Type B pancreatic cell (in vitro differentiated cells): ENCODE measurements around the gene SF3B1. TPM values are rescaled to one million over a fixed set of nuclear protein-coding genes. Genes with fewer than 3 reads are reported as not detected.

ENCODE experiments used
- DNase-seq: peaks from one replicate; pipeline ENCODE4 v3.0.0; 2021; ENCODE audit warnings: mixed read lengths; ENCODE audit not compliant: unreplicated experiment; ENCODE audit errors: extremely low spot score
- H3K27ac Mint-ChIP-seq: 2 replicates; pipeline ENCODE4 v1.8.0; 2021; ENCODE audit warnings: mild to moderate bottlenecking, mixed read lengths
- H3K27me3 Mint-ChIP-seq: 2 replicates; pipeline ENCODE4 v1.8.0; 2021; ENCODE audit warnings: mixed read lengths
- H3K36me3 Mint-ChIP-seq: 2 replicates; pipeline ENCODE4 v1.8.0; 2021; ENCODE audit warnings: mixed read lengths
- H3K4me1 Mint-ChIP-seq: one replicate; pipeline ENCODE4 v1.8.0; 2021; ENCODE audit warnings: mixed read lengths; ENCODE audit not compliant: unreplicated experiment
- H3K4me3 Mint-ChIP-seq: 2 replicates; pipeline ENCODE4 v1.8.0; 2021; ENCODE audit warnings: mild to moderate bottlenecking, mixed read lengths
- H3K9me3 Mint-ChIP-seq: 2 replicates; pipeline ENCODE4 v1.8.0; 2021; ENCODE audit warnings: mixed read lengths
- CTCF ChIP-seq: fragments of 200-600 bp; sonication (generic); conservative IDR thresholded peaks from 2 replicates; pipeline ENCODE4 v1.5.0; 2021; ENCODE audit warnings: antibody characterized with exemption, mild to moderate bottlenecking
- total RNA-seq: library from RNA; stranded (reverse); gene quantifications from 2 replicates; pipeline ENCODE4 v1.2.1, GENCODE V29; 2021; ENCODE audit warnings: low replicate concordance

SF3B1 gene
- total RNA-seq, 1 donor from 2014 or later = 296 TPM

GRCh38 chr2:197431858-197432257 is 3.0 kb downstream of the SF3B1 start:
- no peak for DNase-seq
- Mint-ChIP-seq H3K36me3 (peaks cover 9% of the 10 kb centered on the region), H3K27ac (peak overlapping the region; percentile 51), H3K4me1 (peaks cover 39% of the 10 kb centered on the region), H3K9me3 (no peaks in the 10 kb centered on the region), H3K4me3 (peak overlapping the region; percentile 92), H3K27me3 (no peaks in the 10 kb centered on the region)
- TF ChIP-seq CTCF = no peak

GRCh38 chr2:197427986-197428385 is 6.8 kb downstream of the SF3B1 start:
- Mint-ChIP-seq H3K4me1 (peaks cover 47% of the 10 kb centered on the region), H3K36me3 (peaks cover 9% of the 10 kb centered on the region), H3K27me3 (no peaks in the 10 kb centered on the region), H3K4me3 (no peak overlapping the region), H3K9me3 (no peaks in the 10 kb centered on the region), H3K27ac (no peak overlapping the region)
- no peak for DNase-seq
- TF ChIP-seq CTCF = no peak

- Mint-ChIP-seq H3K27ac (peak overlapping the region; percentile 43), H3K27me3 (no peaks in the 10 kb centered on the region), H3K36me3 (peaks cover 9% of the 10 kb centered on the region), H3K4me3 (no peak overlapping the region), H3K9me3 (no peaks in the 10 kb centered on the region), H3K4me1 (peaks cover 42% of the 10 kb centered on the region)
- DNase-seq = no peak
- no peak for TF ChIP-seq CTCF
Observed at GRCh38 chr2:197426723-197427603, 7.9 kb downstream of the SF3B1 start.

- Mint-ChIP-seq H3K9me3 (no peaks in the 10 kb centered on the region), H3K27me3 (no peaks in the 10 kb centered on the region), H3K4me3 (no peak overlapping the region), H3K36me3 (peaks cover 9% of the 10 kb centered on the region), H3K27ac (peak overlapping the region; percentile 21), H3K4me1 (peaks cover 31% of the 10 kb centered on the region)
- no peak for DNase-seq
- no peak for TF ChIP-seq CTCF
Observed at GRCh38 chr2:197425550-197425949, 9.3 kb downstream of the SF3B1 start.

- Mint-ChIP-seq H3K9me3 (no peaks in the 10 kb centered on the region), H3K4me3 (no peak overlapping the region), H3K27me3 (no peaks in the 10 kb centered on the region), H3K4me1 (peaks cover 17% of the 10 kb centered on the region), H3K27ac (no peak overlapping the region), H3K36me3 (no peaks in the 10 kb centered on the region)
- no peak for TF ChIP-seq CTCF
- no peak for DNase-seq
Observed at GRCh38 chr2:197423307-197423706, 11.5 kb downstream of the SF3B1 start.
